T follicular helper cell (primary cell): ENCODE measurements around the gene ARL13A.
"Not testable (repeated sequence)": the region's sequence is repeated elsewhere in the genome, so short reads cannot be mapped to it uniquely, and the experiment has no call there.

Experiments
- DNase-seq: peaks from one replicate; pipeline ENCODE4 v3.0.0-alpha.2; 2020; ENCODE audit warnings: low read depth
- total RNA-seq, 2 experiments: gene quantifications; one replicate each; lab custom pipeline; 2026; lab: John Stamatoyannopoulos, UW

Gene ARL13A
- 0 reads per million in 2 experiments for total RNA-seq

GRCh38 chrX:100969408-100969807, at the start of gene ARL13A:
TSS of gene ARL13A (plus strand) at chrX:100969708. CDS start at chrX:100973690, 3,982 bp downstream.
- DNase-seq: no peak

GRCh38 chrX:100924375-100924774, 45.1 kb upstream of the ARL13A start:
- DNase-seq: no peak

- no peak for DNase-seq
These were observed 43.1 kb upstream of the ARL13A start for GRCh38 chrX:100926453-100926852.

GRCh38 chrX:100928660-100929613, 40.6 kb upstream of the ARL13A start, which contains the start of gene XKRX:
TSS of gene XKRX (minus strand) at chrX:100928917. CDS start at chrX:100928304, 613 bp downstream.
- no peak for DNase-seq

- DNase-seq: no peak
These were observed 38.1 kb upstream of the ARL13A start for GRCh38 chrX:100931218-100931924.

- no peak for DNase-seq
These were observed 37.6 kb upstream of the ARL13A start for GRCh38 chrX:100931925-100932285.

GRCh38 chrX:100935767-100936166, 33.7 kb upstream of the ARL13A start:
- DNase-seq: no peak

- DNase-seq: no peak
These were observed 30.2 kb upstream of the ARL13A start for GRCh38 chrX:100939333-100939732.

GRCh38 chrX:100944601-100945000, 24.9 kb upstream of the ARL13A start:
- no peak for DNase-seq

GRCh38 chrX:100946299-100946927, 23.1 kb upstream of the ARL13A start:
- DNase-seq: no peak

GRCh38 chrX:100948557-100948956, 21.0 kb upstream of the ARL13A start:
- DNase-seq: no peak

- no peak for DNase-seq
These were observed 6.7 kb upstream of the ARL13A start for GRCh38 chrX:100962811-100963210.

- no peak for DNase-seq
These were observed 5.1 kb upstream of the ARL13A start for GRCh38 chrX:100964362-100964761.

- no peak for DNase-seq
These were observed 428 bp downstream of the ARL13A start for GRCh38 chrX:100969936-100970335.

- no peak for DNase-seq
These were observed 3.9 kb downstream of the ARL13A start for GRCh38 chrX:100973411-100973810.

- no peak for DNase-seq
These were observed 5.7 kb downstream of the ARL13A start for GRCh38 chrX:100975212-100975611.

GRCh38 chrX:100976211-100976610, 6.7 kb downstream of the ARL13A start:
- no peak for DNase-seq

- DNase-seq: no peak
These were observed 10.5 kb downstream of the ARL13A start for GRCh38 chrX:100979881-100980607.

GRCh38 chrX:100980608-100981497, 11.3 kb downstream of the ARL13A start:
- no peak for DNase-seq

- not testable (repeated sequence) for DNase-seq
These were observed 12.0 kb downstream of the ARL13A start for GRCh38 chrX:100981498-100981845.

GRCh38 chrX:100984818-100985217, 15.3 kb downstream of the ARL13A start:
- no peak for DNase-seq
